Endothelial cell of umbilical vein (primary cell): ENCODE measurements around the gene AKR1C2. TPM values are rescaled to one million over a fixed set of nuclear protein-coding genes. Genes with fewer than 3 reads are reported as not detected.

ENCODE experiments used
- BruUV-seq: library from RNA; stranded (reverse); fragments of 400-500 nt; replicated peaks from 2 replicates; lab custom pipeline; 2021; lab: Mats Ljungman, UMichigan
- CTCF ChIA-PET: fragments of 300-600, 350-600 bp; sonication (Branson Sonifier 250); formaldehyde crosslinking; loops from one replicate; lab custom pipeline; 2021; ENCODE audit warnings: antibody characterized with exemption, inconsistent platforms; lab: Charles Lee
- POLR2A ChIA-PET: fragments of 300-600, 350-600 bp; sonication (Branson Sonifier 250); formaldehyde crosslinking; loops from one replicate; lab custom pipeline; 2021; ENCODE audit warnings: antibody characterized with exemption, inconsistent platforms; lab: Charles Lee
- DNase-seq: peaks from one replicate; pipeline ENCODE4 v3.0.0-alpha.2; 2011; ENCODE audit warnings: low read depth, low spot score
- FAIRE-seq: peaks from 2 replicates; lab custom pipeline; 2011; peaks lifted over from hg19 to GRCh38; lab: Jason Lieb, UNC
- H2AFZ ChIP-seq: 2 replicates; pipeline ENCODE4 v1.6.0; 2012; ENCODE audit warnings: low read depth, low read length, control low read depth, inconsistent platforms
- H3K27ac ChIP-seq: 2 replicates; pipeline ENCODE4 v1.5.1; 2011; ENCODE audit warnings: low read depth, mild to moderate bottlenecking, control low read depth, low read length, moderate library complexity; ENCODE audit not compliant: insufficient read depth
- H3K27me3 ChIP-seq, 2 experiments: 2 replicates each; pipeline versions ENCODE4 v1.6.0 to v1.6.1; 2011; ENCODE audit warnings: low read length in 2 of 2, mixed read lengths in 1 of 2; ENCODE audit not compliant: control insufficient read depth in 2 of 2, insufficient read depth in 2 of 2
- H3K36me3 ChIP-seq, 2 experiments: 2 replicates in 1 of 2; 3 replicates in 1 of 2; pipeline ENCODE4 v1.5.1; 2011; ENCODE audit warnings: low read length in 2 of 2, mild to moderate bottlenecking in 1 of 2, moderate library complexity in 1 of 2; ENCODE audit not compliant: control insufficient read depth in 2 of 2, insufficient read depth in 2 of 2; ENCODE audit errors: extremely low read depth in 1 of 2
- H3K4me1 ChIP-seq: 3 replicates; pipeline ENCODE4 v1.5.1; 2011; ENCODE audit warnings: mild to moderate bottlenecking, low read length; ENCODE audit not compliant: control insufficient read depth, insufficient read depth; ENCODE audit errors: extremely low read depth
- H3K4me2 ChIP-seq: 2 replicates; pipeline ENCODE4 v1.6.1; 2011; ENCODE audit warnings: low read length, control low read depth, mixed read lengths; ENCODE audit not compliant: insufficient read depth
- H3K4me3 ChIP-seq, 3 experiments: fragments of 200-600 bp in 1 of 3; sonication (generic), shearing (Covaris generic) in 1 of 3; replicated peaks in 1 of 3; 2 replicates each; pipeline ENCODE4 v1.5.1; 2011 to 2016; ENCODE audit warnings: control low read depth in 3 of 3, low read length in 3 of 3, mild to moderate bottlenecking in 2 of 3, inconsistent platforms in 1 of 3, low read depth in 1 of 3, moderate library complexity in 1 of 3; ENCODE audit not compliant: insufficient read depth in 1 of 3
- H3K79me2 ChIP-seq: 2 replicates; pipeline ENCODE4 v1.6.0; 2012; ENCODE audit warnings: low read length, inconsistent platforms; ENCODE audit not compliant: control insufficient read depth, insufficient read depth
- H3K9ac ChIP-seq: replicated peaks from 2 replicates; pipeline ENCODE3; 2011; ENCODE audit warnings: low read length, control low read depth; ENCODE audit not compliant: insufficient read depth; ENCODE audit errors: extremely low read depth
- H3K9me1 ChIP-seq: replicated peaks from 3 replicates; pipeline ENCODE4 v1.6.0; 2011; ENCODE audit warnings: mild to moderate bottlenecking, low read length; ENCODE audit not compliant: control insufficient read depth, insufficient read depth; ENCODE audit errors: extremely low read depth
- H3K9me3 ChIP-seq: replicated peaks from 2 replicates; pipeline ENCODE4 v1.5.1; 2012; ENCODE audit warnings: low read length, inconsistent platforms; ENCODE audit not compliant: control insufficient read depth, insufficient read depth
- H4K20me1 ChIP-seq: replicated peaks from 2 replicates; pipeline ENCODE3; 2011; ENCODE audit warnings: mild to moderate bottlenecking, low read length; ENCODE audit not compliant: control insufficient read depth, insufficient read depth; ENCODE audit errors: extremely low read depth
- EZH2 ChIP-seq: IDR thresholded peaks from 2 replicates; pipeline ENCODE4 v1.6.1; 2012; ENCODE audit warnings: borderline replicate concordance, low read depth, mild to moderate bottlenecking, moderate library complexity, low read length, inconsistent platforms; ENCODE audit not compliant: severe bottlenecking
- FOS ChIP-seq: IDR thresholded peaks from 2 replicates; pipeline ENCODE4 v1.6.1; 2011; ENCODE audit warnings: mild to moderate bottlenecking, low read length, moderate library complexity, borderline replicate concordance; ENCODE audit not compliant: insufficient read depth
- GATA2 ChIP-seq: IDR thresholded peaks from 2 replicates; pipeline ENCODE4 v1.7.0; 2011; ENCODE audit warnings: low read depth, mild to moderate bottlenecking, moderate library complexity, mixed read lengths, low read length; ENCODE audit not compliant: insufficient read length, insufficient read depth
- JUN ChIP-seq: IDR thresholded peaks from 2 replicates; pipeline ENCODE4 v1.6.1; 2011; ENCODE audit warnings: borderline replicate concordance, low read depth; ENCODE audit not compliant: insufficient read length, insufficient read depth
- MYC ChIP-seq: IDR thresholded peaks from one replicate; pipeline ENCODE4 v1.6.1; 2011; ENCODE audit warnings: mild to moderate bottlenecking, low read depth, low read length
- POLR2A ChIP-seq: IDR thresholded peaks from 2 replicates; pipeline ENCODE4 v1.6.1; 2012; ENCODE audit warnings: low read depth, mild to moderate bottlenecking, control low read depth, low read length
- POLR2AphosphoS5 ChIP-seq: IDR thresholded peaks from 2 replicates; pipeline ENCODE4 v1.6.1; 2012; ENCODE audit warnings: low read depth, mild to moderate bottlenecking, control low read depth, low read length, moderate library complexity; ENCODE audit not compliant: insufficient read depth
- dilution Hi-C: fragments of 300-500 bp; cut with MboI; formaldehyde crosslinking; loops from one replicate; pipeline ENCODE4 v1.15.0; 2019; ENCODE audit warnings: low sequenced_read_pairs; ENCODE audit not compliant: extremely low pct_ligation_motif_present
- intact Hi-C: fragments of 100-400 bp; cut with micrococcal nuclease; formaldehyde crosslinking; loops from one replicate; pipeline ENCODE4 v1.10.0; 2022
- polyA plus RNA-seq, 4 experiments: library from polyadenylated mRNA; depleted of rRNA in 3 of 4; stranded (reverse) in 3 of 4; unstranded in 1 of 4; fragments of >200 nt; gene quantifications; 2 replicates each; pipeline versions ENCODE4 v1.2.1 to v1.2.3, GENCODE V29; 2011 to 2012; ENCODE audit warnings: missing spikeins in 1 of 4
- total RNA-seq: library from RNA; stranded (reverse); gene quantifications from 2 replicates; pipeline ENCODE4 v1.2.3, GENCODE V29; 2021
- TF ChIP-seq, protein P1 (sequence below), 2 donors: IDR thresholded peaks; 1 replicate in 1 of 2; 2 replicates in 1 of 2; pipeline ENCODE4 v1.5.1; 2011; ENCODE audit warnings: low read length in 2 of 2, mild to moderate bottlenecking in 2 of 2, moderate library complexity in 2 of 2, control low read depth in 1 of 2, inconsistent platforms in 1 of 2, low read depth in 1 of 2; ENCODE audit not compliant: insufficient read depth in 1 of 2; ENCODE audit errors: extremely low read depth in 1 of 2
- TF ChIP-seq, protein P2 (sequence below): IDR thresholded peaks from 2 replicates; pipeline ENCODE4 v1.6.1; 2011; ENCODE audit not compliant: insufficient read depth, insufficient read length

AKR1C2 gene
- total and polyA plus RNA-seq, 2 donors (not counting 3 experiments of a cell fraction or from before 2014, with no cell fraction given): 0.84 to 1.7 TPM

DNA sequence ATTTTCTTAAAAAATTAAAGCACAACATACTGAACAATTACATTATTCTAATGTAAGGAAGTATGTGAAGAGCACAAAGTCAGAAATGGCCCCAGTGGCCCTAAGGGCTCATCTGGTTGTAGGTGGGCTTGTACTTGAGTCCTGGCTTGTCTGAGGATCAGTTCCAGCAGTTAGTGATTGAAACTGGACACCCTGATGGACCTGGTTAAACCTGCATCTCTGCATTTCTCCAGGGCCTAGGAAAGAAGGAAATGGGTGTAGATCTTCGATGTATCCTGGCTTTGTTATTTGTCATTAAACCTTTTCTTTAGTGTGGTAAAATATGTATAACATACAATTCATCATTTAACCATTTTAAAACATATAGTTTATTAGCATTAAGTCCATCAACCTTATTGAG is 9.7 kb upstream of the AKR1C2 start:
- dilution Hi-C loops: no loop called here
- no peaks in the 10 kb centered on the region for H3K9me1 ChIP-seq
- H3K27me3 ChIP-seq: no peaks in the 10 kb centered on the region
- H3K4me2 ChIP-seq: no peak overlapping the region
- no peak overlapping the region for H3K27ac ChIP-seq
- BruUV-seq: no TSS peak
- no peak overlapping the region for H2AFZ ChIP-seq
- H3K4me1 ChIP-seq: no peaks in the 10 kb centered on the region
- TF ChIP-seq GATA2: no peak
- no peak for TF ChIP-seq MYC
- TF ChIP-seq POLR2A: no peak
- TF ChIP-seq, protein P1, sequence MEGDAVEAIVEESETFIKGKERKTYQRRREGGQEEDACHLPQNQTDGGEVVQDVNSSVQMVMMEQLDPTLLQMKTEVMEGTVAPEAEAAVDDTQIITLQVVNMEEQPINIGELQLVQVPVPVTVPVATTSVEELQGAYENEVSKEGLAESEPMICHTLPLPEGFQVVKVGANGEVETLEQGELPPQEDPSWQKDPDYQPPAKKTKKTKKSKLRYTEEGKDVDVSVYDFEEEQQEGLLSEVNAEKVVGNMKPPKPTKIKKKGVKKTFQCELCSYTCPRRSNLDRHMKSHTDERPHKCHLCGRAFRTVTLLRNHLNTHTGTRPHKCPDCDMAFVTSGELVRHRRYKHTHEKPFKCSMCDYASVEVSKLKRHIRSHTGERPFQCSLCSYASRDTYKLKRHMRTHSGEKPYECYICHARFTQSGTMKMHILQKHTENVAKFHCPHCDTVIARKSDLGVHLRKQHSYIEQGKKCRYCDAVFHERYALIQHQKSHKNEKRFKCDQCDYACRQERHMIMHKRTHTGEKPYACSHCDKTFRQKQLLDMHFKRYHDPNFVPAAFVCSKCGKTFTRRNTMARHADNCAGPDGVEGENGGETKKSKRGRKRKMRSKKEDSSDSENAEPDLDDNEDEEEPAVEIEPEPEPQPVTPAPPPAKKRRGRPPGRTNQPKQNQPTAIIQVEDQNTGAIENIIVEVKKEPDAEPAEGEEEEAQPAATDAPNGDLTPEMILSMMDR (IDR thresholded peaks at IDR 0.05; ENCODE audit: extremely low read depth in 1 of 2, insufficient read depth in 1 of 2, low read depth in 1 of 2, low read length in 2 of 2): no peak
- TF ChIP-seq FOS: no peak
- no peak for TF ChIP-seq JUN
- no peak for TF ChIP-seq EZH2
- TF ChIP-seq, protein P2, sequence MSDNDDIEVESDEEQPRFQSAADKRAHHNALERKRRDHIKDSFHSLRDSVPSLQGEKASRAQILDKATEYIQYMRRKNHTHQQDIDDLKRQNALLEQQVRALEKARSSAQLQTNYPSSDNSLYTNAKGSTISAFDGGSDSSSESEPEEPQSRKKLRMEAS: no peak
- TF ChIP-seq POLR2AphosphoS5: no peak
- ChIA-PET POLR2A (no interaction called here), CTCF (no interaction called here)
- H3K36me3 ChIP-seq: no peaks in the 10 kb centered on the region
- no peaks in the 10 kb centered on the region for H4K20me1 ChIP-seq
- no peaks in the 10 kb centered on the region for H3K9me3 ChIP-seq
- H3K4me3 ChIP-seq: no peak overlapping the region
- H3K79me2 ChIP-seq: no peaks in the 10 kb centered on the region
- DNase-seq (no peak), FAIRE-seq (no peak)
- intact Hi-C loops: no loop called here
- H3K9ac ChIP-seq: no peak overlapping the region
